ENCODE data around the gene MAN1B1. TPM values are rescaled to one million over a fixed set of nuclear protein-coding genes. Genes with fewer than 3 reads are reported as not detected.
"Not testable (repeated sequence)": the region's sequence is repeated elsewhere in the genome, so short reads cannot be mapped to it uniquely, and the experiment has no call there.

Gene MAN1B1
- total and polyA plus RNA-seq, 4 donors: 19.9 to 31.8 (median 26.5) TPM

DNA sequence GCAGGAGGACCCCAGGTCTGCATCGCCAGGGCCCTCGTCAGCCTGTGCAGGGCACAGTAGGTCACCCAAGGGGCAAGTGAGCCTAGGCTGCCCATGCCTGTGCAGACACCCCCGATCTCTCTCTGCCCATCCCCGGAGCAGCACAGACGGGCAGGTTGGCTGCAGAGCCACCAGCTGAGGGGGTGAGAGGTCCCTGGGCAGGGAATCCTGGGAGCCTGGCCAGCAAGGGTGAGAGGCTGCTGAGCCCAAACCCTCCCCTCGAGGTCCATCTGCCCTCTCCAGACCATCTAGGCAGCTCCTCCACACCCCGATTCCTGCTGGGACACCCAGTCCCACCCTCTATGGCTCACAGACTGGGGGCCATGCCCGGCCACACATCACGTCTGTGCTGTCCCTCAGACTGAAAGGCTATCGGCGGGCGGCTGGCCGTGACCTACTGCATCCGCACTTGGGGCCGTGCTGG is 30.5 kb downstream of the MAN1B1 start:
- H3K4me3 ChIP-seq (ENCODE audit: low read depth in 1 of 3, low read length in 3 of 3): no peak overlapping the region
- no peak overlapping the region for H3K27ac ChIP-seq (ENCODE audit: low read depth in 1 of 2, low read length in 2 of 2)
- peaks cover 4 to 7% (median 5%) of the 10 kb centered on the region in 4 donors for H3K4me1 ChIP-seq (ENCODE audit: control insufficient read depth in 4 of 4, insufficient read depth in 4 of 4, low read length in 3 of 4)
- H3K9ac ChIP-seq (ENCODE audit: low read depth in 1 of 2, low read length in 2 of 2): no peak overlapping the region
- no peak for TF ChIP-seq EGR1 (IDR thresholded peaks at IDR 0.05; ENCODE audit: low read depth in 2 of 2)
- TF ChIP-seq, protein P1, sequence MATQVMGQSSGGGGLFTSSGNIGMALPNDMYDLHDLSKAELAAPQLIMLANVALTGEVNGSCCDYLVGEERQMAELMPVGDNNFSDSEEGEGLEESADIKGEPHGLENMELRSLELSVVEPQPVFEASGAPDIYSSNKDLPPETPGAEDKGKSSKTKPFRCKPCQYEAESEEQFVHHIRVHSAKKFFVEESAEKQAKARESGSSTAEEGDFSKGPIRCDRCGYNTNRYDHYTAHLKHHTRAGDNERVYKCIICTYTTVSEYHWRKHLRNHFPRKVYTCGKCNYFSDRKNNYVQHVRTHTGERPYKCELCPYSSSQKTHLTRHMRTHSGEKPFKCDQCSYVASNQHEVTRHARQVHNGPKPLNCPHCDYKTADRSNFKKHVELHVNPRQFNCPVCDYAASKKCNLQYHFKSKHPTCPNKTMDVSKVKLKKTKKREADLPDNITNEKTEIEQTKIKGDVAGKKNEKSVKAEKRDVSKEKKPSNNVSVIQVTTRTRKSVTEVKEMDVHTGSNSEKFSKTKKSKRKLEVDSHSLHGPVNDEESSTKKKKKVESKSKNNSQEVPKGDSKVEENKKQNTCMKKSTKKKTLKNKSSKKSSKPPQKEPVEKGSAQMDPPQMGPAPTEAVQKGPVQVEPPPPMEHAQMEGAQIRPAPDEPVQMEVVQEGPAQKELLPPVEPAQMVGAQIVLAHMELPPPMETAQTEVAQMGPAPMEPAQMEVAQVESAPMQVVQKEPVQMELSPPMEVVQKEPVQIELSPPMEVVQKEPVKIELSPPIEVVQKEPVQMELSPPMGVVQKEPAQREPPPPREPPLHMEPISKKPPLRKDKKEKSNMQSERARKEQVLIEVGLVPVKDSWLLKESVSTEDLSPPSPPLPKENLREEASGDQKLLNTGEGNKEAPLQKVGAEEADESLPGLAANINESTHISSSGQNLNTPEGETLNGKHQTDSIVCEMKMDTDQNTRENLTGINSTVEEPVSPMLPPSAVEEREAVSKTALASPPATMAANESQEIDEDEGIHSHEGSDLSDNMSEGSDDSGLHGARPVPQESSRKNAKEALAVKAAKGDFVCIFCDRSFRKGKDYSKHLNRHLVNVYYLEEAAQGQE (IDR thresholded peaks at IDR 0.05): no peak
- TF ChIP-seq JUND (IDR thresholded peaks at IDR 0.05): no peak
- TF ChIP-seq SP1 (IDR thresholded peaks at IDR 0.05): no peak
- TF ChIP-seq FOXA1 (IDR thresholded peaks at IDR 0.05): no peak
- TF ChIP-seq, protein P2, sequence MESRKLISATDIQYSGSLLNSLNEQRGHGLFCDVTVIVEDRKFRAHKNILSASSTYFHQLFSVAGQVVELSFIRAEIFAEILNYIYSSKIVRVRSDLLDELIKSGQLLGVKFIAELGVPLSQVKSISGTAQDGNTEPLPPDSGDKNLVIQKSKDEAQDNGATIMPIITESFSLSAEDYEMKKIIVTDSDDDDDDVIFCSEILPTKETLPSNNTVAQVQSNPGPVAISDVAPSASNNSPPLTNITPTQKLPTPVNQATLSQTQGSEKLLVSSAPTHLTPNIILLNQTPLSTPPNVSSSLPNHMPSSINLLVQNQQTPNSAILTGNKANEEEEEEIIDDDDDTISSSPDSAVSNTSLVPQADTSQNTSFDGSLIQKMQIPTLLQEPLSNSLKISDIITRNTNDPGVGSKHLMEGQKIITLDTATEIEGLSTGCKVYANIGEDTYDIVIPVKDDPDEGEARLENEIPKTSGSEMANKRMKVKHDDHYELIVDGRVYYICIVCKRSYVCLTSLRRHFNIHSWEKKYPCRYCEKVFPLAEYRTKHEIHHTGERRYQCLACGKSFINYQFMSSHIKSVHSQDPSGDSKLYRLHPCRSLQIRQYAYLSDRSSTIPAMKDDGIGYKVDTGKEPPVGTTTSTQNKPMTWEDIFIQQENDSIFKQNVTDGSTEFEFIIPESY (IDR thresholded peaks at IDR 0.05): no peak
- TF ChIP-seq FOXA2 (IDR thresholded peaks at IDR 0.05): no peak
- TF ChIP-seq, protein P3, sequence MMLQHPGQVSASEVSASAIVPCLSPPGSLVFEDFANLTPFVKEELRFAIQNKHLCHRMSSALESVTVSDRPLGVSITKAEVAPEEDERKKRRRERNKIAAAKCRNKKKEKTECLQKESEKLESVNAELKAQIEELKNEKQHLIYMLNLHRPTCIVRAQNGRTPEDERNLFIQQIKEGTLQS (IDR thresholded peaks at IDR 0.05): no peak
- no peak for TF ChIP-seq RXRA (IDR thresholded peaks at IDR 0.05)
- TF ChIP-seq, protein P4, sequence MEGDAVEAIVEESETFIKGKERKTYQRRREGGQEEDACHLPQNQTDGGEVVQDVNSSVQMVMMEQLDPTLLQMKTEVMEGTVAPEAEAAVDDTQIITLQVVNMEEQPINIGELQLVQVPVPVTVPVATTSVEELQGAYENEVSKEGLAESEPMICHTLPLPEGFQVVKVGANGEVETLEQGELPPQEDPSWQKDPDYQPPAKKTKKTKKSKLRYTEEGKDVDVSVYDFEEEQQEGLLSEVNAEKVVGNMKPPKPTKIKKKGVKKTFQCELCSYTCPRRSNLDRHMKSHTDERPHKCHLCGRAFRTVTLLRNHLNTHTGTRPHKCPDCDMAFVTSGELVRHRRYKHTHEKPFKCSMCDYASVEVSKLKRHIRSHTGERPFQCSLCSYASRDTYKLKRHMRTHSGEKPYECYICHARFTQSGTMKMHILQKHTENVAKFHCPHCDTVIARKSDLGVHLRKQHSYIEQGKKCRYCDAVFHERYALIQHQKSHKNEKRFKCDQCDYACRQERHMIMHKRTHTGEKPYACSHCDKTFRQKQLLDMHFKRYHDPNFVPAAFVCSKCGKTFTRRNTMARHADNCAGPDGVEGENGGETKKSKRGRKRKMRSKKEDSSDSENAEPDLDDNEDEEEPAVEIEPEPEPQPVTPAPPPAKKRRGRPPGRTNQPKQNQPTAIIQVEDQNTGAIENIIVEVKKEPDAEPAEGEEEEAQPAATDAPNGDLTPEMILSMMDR (IDR thresholded peaks at IDR 0.05; ENCODE audit: low read depth, low read length, missing input control): no peak
- no peak for DNase-seq (ENCODE audit: low spot score)
- WGBS: 70% methylated on average over 15 of the region's 15 CpGs
- peaks cover 0 to 3% (median under 1%) of the 10 kb centered on the region in 4 donors for H3K36me3 ChIP-seq (ENCODE audit: control insufficient read depth in 4 of 4, insufficient read depth in 3 of 4, low read depth in 1 of 4, low read length in 3 of 4)
- no peaks in the 10 kb centered on the region for H3K27me3 ChIP-seq (ENCODE audit: control insufficient read depth in 4 of 4, insufficient read depth in 4 of 4, low read length in 3 of 4)
- no peaks in the 10 kb centered on the region for H3K9me3 ChIP-seq (ENCODE audit: control insufficient read depth in 4 of 4, low read length in 3 of 4)

DNA sequence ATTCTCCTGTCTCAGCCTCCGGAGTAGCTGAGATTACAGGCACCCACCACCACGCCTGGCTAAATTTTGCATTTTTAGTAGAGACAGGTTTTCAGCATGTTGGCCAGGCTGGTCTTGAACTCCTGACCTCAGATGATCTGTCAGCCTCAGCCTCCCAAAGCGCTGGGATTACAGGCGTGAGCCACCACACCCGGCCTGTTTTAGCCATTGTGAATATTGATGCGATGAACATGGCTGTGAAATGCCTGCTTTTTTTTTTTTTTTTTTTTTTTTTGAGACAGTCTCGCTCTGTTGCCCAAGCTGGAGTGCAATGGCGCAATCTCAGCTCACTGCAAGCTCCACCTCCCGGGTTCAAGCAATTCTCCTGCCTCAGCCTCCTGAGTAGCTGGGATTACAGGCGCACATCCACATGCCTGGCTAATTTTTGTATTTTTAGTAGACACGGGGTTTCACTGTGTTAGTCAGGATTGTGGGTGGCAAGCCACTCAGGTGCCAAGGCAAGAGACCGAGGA is 31.4 kb downstream of the MAN1B1 start:
- H3K27me3 ChIP-seq (ENCODE audit: control insufficient read depth in 4 of 4, insufficient read depth in 4 of 4, low read length in 3 of 4); H3K9me3 ChIP-seq (ENCODE audit: control insufficient read depth in 4 of 4, low read length in 3 of 4); H3K9ac ChIP-seq (ENCODE audit: low read depth in 1 of 2, low read length in 2 of 2); H3K4me1 ChIP-seq (ENCODE audit: control insufficient read depth in 4 of 4, insufficient read depth in 4 of 4, low read length in 3 of 4); H3K36me3 ChIP-seq (ENCODE audit: control insufficient read depth in 4 of 4, insufficient read depth in 3 of 4, low read depth in 1 of 4, low read length in 3 of 4); H3K27ac ChIP-seq (ENCODE audit: low read depth in 1 of 2, low read length in 2 of 2); H3K4me3 ChIP-seq (ENCODE audit: low read depth in 1 of 3, low read length in 3 of 3); DNase-seq (ENCODE audit: low spot score): not testable (repeated sequence)
- 77% methylated on average over 12 of the region's 12 CpGs for WGBS

DNA sequence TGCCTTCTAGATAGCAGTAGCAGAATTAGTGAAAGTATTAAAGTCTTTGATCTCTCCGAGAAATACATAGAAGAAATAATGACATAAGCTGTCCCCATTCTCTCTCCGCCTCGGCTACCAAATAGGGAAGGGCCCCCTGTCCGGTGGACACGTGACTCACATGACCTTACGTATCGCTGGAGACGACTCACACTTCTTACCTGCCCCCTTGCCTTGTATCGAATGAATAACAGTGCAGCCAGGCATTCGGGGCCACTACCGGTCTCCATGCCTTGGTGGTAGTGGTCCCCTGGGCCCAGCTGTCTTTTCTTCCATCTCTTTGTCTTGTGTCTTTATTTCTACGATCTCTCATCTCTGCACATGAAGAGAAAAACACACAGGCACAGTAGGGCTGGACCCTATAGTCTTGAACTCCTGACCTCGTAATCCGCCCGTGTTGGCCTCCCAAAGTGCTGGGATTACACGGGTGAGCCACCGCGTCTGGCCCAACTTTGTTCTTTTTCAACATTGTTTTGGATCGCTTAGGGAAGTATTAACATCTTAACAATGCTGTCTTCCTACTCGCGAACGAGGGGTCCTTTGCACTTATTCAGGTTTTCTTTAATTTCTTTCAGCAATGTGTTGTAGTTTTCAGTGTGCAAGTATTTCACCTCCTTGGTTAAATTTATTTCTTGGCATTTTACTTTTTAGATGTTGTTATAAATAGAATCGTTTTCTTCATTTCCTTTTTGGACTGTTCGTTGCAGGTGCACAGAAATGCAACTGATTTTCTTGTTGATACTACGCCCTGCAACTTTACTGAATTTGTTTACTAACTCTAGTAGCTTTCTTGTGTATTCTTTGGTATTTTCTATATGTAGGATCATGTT is 35.4 kb downstream of the MAN1B1 start:
- not testable (repeated sequence) for H3K4me3 ChIP-seq (ENCODE audit: low read depth in 1 of 3, low read length in 3 of 3); H3K9me3 ChIP-seq (ENCODE audit: control insufficient read depth in 4 of 4, low read length in 3 of 4); H3K27me3 ChIP-seq (ENCODE audit: control insufficient read depth in 4 of 4, insufficient read depth in 4 of 4, low read length in 3 of 4); H3K9ac ChIP-seq (ENCODE audit: low read depth in 1 of 2, low read length in 2 of 2); DNase-seq (ENCODE audit: low spot score); H3K36me3 ChIP-seq (ENCODE audit: control insufficient read depth in 4 of 4, insufficient read depth in 3 of 4, low read depth in 1 of 4, low read length in 3 of 4); H3K27ac ChIP-seq (ENCODE audit: low read depth in 1 of 2, low read length in 2 of 2); H3K4me1 ChIP-seq (ENCODE audit: control insufficient read depth in 4 of 4, insufficient read depth in 4 of 4, low read length in 3 of 4)
- 77% methylated on average over 25 of the region's 25 CpGs for WGBS

DNA sequence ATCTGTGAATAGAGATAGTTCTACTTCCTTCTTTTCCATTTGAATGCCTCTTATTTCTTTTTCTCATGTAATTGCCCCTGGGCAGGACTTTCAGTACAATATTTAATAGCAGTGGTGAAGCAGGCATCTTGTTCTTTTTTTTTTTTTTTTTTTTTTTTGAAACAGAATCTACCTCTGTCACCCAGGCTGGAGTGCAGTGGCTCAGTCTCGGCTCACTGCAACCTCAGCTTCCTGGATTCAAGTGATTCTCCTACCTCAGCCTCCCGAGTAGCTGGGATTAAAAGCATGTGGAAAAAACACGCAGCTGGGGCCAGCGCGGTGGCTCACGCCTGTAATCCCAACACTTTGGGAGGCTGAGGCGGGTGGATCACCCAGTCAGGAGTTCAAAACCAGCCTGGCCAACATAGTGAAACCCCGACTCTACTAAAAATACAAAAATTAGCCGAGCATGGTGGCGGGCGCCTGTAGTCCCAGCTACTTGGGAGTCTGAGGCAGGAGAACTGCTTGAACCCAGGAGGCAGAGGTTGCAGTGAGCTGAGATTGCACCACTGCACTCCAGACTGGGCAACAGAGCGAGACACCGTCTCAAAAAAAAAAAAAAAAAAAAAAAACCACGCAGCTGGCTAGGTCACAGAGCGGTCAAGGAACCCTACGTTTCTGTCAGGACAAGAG is 36.1 kb downstream of the MAN1B1 start:
- H3K9me3 ChIP-seq (ENCODE audit: control insufficient read depth in 4 of 4, low read length in 3 of 4); H3K4me3 ChIP-seq (ENCODE audit: low read depth in 1 of 3, low read length in 3 of 3); DNase-seq (ENCODE audit: low spot score); H3K4me1 ChIP-seq (ENCODE audit: control insufficient read depth in 4 of 4, insufficient read depth in 4 of 4, low read length in 3 of 4); H3K9ac ChIP-seq (ENCODE audit: low read depth in 1 of 2, low read length in 2 of 2); H3K27me3 ChIP-seq (ENCODE audit: control insufficient read depth in 4 of 4, insufficient read depth in 4 of 4, low read length in 3 of 4); H3K27ac ChIP-seq (ENCODE audit: low read depth in 1 of 2, low read length in 2 of 2); H3K36me3 ChIP-seq (ENCODE audit: control insufficient read depth in 4 of 4, insufficient read depth in 3 of 4, low read depth in 1 of 4, low read length in 3 of 4): not testable (repeated sequence)
- 89% methylated on average over 16 of the region's 16 CpGs for WGBS
